Natural killer cell (primary cell): ENCODE measurements around the gene SPPL2C. TPM values are rescaled to one million over a fixed set of nuclear protein-coding genes. Genes with fewer than 3 reads are reported as not detected.

Experiments
- ATAC-seq, 3 donors: fragments of 150-1000 bp in 2 of 3; fragments of 200-7000 bp in 1 of 3; cut with Tn5 transposase; 1 replicate in 1 of 3; 2 replicates in 2 of 3; pipeline ENCODE4 v1.10.0; 2021; ENCODE audit warnings: mild to moderate bottlenecking in 2 of 3, moderate library complexity in 2 of 3
- DNase-seq, 2 donors: peaks; one replicate each; pipeline versions ENCODE4 v3.0.0 to v3.0.0-alpha.2; 2013 to 2021; ENCODE audit warnings: mixed read lengths in 1 of 2
- H3K27ac ChIP-seq: one replicate; pipeline ENCODE4 v1.5.1; 2013; ENCODE audit warnings: mild to moderate bottlenecking, low read length
- H3K27me3 ChIP-seq: one replicate; pipeline ENCODE4 v1.6.1; 2013; ENCODE audit warnings: low read length; ENCODE audit not compliant: control insufficient read depth, insufficient read depth
- H3K36me3 ChIP-seq: one replicate; pipeline ENCODE4 v1.6.1; 2013; ENCODE audit warnings: low read length; ENCODE audit not compliant: control insufficient read depth, insufficient read depth
- H3K4me1 ChIP-seq: one replicate; pipeline ENCODE4 v1.6.1; 2013; ENCODE audit warnings: low read length; ENCODE audit not compliant: control insufficient read depth, insufficient read depth
- H3K4me3 ChIP-seq: one replicate; pipeline ENCODE4 v1.5.1; 2013; ENCODE audit warnings: low read length
- H3K9me3 ChIP-seq: one replicate; pipeline ENCODE4 v1.6.1; 2013; ENCODE audit warnings: low read length; ENCODE audit not compliant: control insufficient read depth, insufficient read depth
- H3K27ac Mint-ChIP-seq, 2 donors: one replicate each; pipeline ENCODE4 v1.8.0; 2022; ENCODE audit warnings: mild to moderate bottlenecking in 2 of 2, mixed read lengths in 2 of 2, moderate library complexity in 1 of 2
- H3K27me3 Mint-ChIP-seq, 2 donors: one replicate each; pipeline ENCODE4 v1.8.0; 2022; ENCODE audit warnings: low read depth in 2 of 2, mixed read lengths in 2 of 2
- H3K36me3 Mint-ChIP-seq: one replicate; pipeline ENCODE4 v1.8.0; 2022; ENCODE audit warnings: mixed read lengths
- H3K4me1 Mint-ChIP-seq, 2 donors: one replicate each; pipeline ENCODE4 v1.8.0; 2022; ENCODE audit warnings: mixed read lengths in 2 of 2
- H3K4me3 Mint-ChIP-seq: one replicate; pipeline ENCODE4 v1.8.0; 2022; ENCODE audit warnings: mild to moderate bottlenecking, moderate library complexity, mixed read lengths
- H3K9me3 Mint-ChIP-seq, 2 donors: one replicate each; pipeline ENCODE4 v1.8.0; 2022; ENCODE audit warnings: mixed read lengths in 2 of 2
- CTCF ChIP-seq: fragments of 200-600 bp; IDR thresholded peaks from one replicate; pipeline ENCODE4 v1.8.0; 2022; ENCODE audit warnings: antibody characterized with exemption
- WGBS: methylation state at CpG from one replicate; pipeline ENCODE4 v1.1.7; 2013; ENCODE audit warnings: missing lambda C conversion rate; ENCODE audit not compliant: insufficient coverage; 5-methylcytosine and 5-hydroxymethylcytosine counted together
- intact Hi-C: fragments of 100-400 bp; cut with micrococcal nuclease; formaldehyde crosslinking; loops from one replicate; pipeline ENCODE4 v1.14.2; 2022
- total RNA-seq, 4 donors: library from RNA; stranded (reverse); fragments of 120-200 nt in 1 of 4; gene quantifications; one replicate each; pipeline versions ENCODE4 v1.2.3 to v1.2.4, GENCODE V29; 2013 to 2022

SPPL2C gene
- total RNA-seq, 3 donors from 2014 or later (not counting 1 experiment from before 2014, with no cell fraction given): not detected

DNA sequence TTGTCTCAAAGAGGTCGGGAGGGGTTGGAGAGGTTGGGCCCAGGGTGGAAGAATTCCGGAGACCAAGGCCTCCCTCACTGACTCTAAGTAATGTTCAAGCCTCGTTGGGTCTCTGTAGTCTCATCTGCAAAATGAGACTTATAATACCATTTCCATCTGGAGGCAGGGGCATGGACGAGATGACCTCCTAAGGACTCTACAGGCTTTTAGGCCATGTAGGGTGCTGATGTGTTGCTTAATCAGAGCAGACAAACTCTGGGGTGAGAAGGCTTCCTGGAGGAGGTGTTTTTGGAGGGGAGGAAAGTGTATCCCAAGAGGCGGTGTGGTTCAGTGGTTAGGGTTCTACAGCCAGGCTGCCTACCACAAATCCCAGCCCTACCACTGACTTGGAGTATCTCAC, 3.1 kb downstream of the SPPL2C start:
- no peaks in the 10 kb centered on the region for H3K27me3 ChIP-seq
- Mint-ChIP-seq H3K4me1 (peaks cover 0 to 4% of the 10 kb centered on the region in 2 donors), H3K27me3 (peaks cover 0 to 6% of the 10 kb centered on the region in 2 donors), H3K27ac (no peak overlapping the region), H3K4me3 (no peak overlapping the region), H3K9me3 (no peaks in the 10 kb centered on the region), H3K36me3 (no peaks in the 10 kb centered on the region)
- 78% methylated on average over 4 of the region's 5 CpGs for WGBS
- TF ChIP-seq CTCF: no peak
- H3K9me3 ChIP-seq: no peaks in the 10 kb centered on the region
- ATAC-seq (no peak), DNase-seq (no peak)
- H3K4me3 ChIP-seq: no peak overlapping the region
- intact Hi-C loops: no loop called here
- no peak overlapping the region for H3K27ac ChIP-seq
- no peaks in the 10 kb centered on the region for H3K36me3 ChIP-seq
- H3K4me1 ChIP-seq: no peaks in the 10 kb centered on the region

- ATAC-seq: no peak
- H3K4me3 ChIP-seq: no peak overlapping the region
Measured at GRCh38 chr17:45848405-45848804, 3.7 kb downstream of the SPPL2C start.

GRCh38 chr17:45848868-45849535, 4.3 kb downstream of the SPPL2C start:
- Histone ChIP-seq H3K27ac (no peak overlapping the region), H3K4me3 (no peak overlapping the region), H3K27me3 (no peaks in the 10 kb centered on the region), H3K9me3 (no peaks in the 10 kb centered on the region), H3K4me1 (no peaks in the 10 kb centered on the region), H3K36me3 (no peaks in the 10 kb centered on the region)
- TF ChIP-seq CTCF: no peak
- no peak for DNase-seq
- Mint-ChIP-seq H3K4me1 (peaks cover 0 to 6% of the 10 kb centered on the region in 2 donors), H3K27ac (no peak overlapping the region), H3K36me3 (no peaks in the 10 kb centered on the region), H3K27me3 (peaks cover 1 to 7% of the 10 kb centered on the region in 2 donors), H3K9me3 (no peaks in the 10 kb centered on the region), H3K4me3 (no peak overlapping the region)
- no peak for ATAC-seq
- intact Hi-C loops: no loop called here
- 87% methylated on average over 15 of the region's 15 CpGs for WGBS

More at GRCh38 chr17:45848405-45848804, 3.7 kb downstream of the SPPL2C start:
- no peaks in the 10 kb centered on the region for H3K36me3 ChIP-seq
- no peak for DNase-seq
- Mint-ChIP-seq H3K36me3 (no peaks in the 10 kb centered on the region), H3K27me3 (peaks cover 0 to 7% of the 10 kb centered on the region in 2 donors), H3K4me3 (no peak overlapping the region), H3K4me1 (peaks cover 0 to 6% of the 10 kb centered on the region in 2 donors), H3K27ac (no peak overlapping the region), H3K9me3 (no peaks in the 10 kb centered on the region)
- H3K4me1 ChIP-seq: no peaks in the 10 kb centered on the region
- H3K27ac ChIP-seq: no peak overlapping the region
- no peaks in the 10 kb centered on the region for H3K9me3 ChIP-seq
- 90% methylated on average over 9 of the region's 9 CpGs for WGBS
- H3K27me3 ChIP-seq: no peaks in the 10 kb centered on the region
- no peak for TF ChIP-seq CTCF
- intact Hi-C loops: no loop called here

GRCh38 chr17:45849536-45849990, 4.9 kb downstream of the SPPL2C start:
- 87% methylated on average over 7 of the region's 7 CpGs for WGBS
- DNase-seq (no peak), ATAC-seq (no peak)
- Histone ChIP-seq H3K9me3 (no peaks in the 10 kb centered on the region), H3K27me3 (no peaks in the 10 kb centered on the region), H3K27ac (no peak overlapping the region), H3K4me1 (no peaks in the 10 kb centered on the region), H3K36me3 (no peaks in the 10 kb centered on the region), H3K4me3 (no peak overlapping the region)
- no peaks in the 10 kb centered on the region for H3K9me3 Mint-ChIP-seq
- H3K36me3 Mint-ChIP-seq: no peaks in the 10 kb centered on the region
- no peak for TF ChIP-seq CTCF
- no peak overlapping the region for H3K27ac Mint-ChIP-seq
- intact Hi-C loops: no loop called here
- peaks cover 7 to 11% of the 10 kb centered on the region in 2 donors for H3K27me3 Mint-ChIP-seq
- peaks cover 0 to 6% of the 10 kb centered on the region in 2 donors for H3K4me1 Mint-ChIP-seq
- no peak overlapping the region for H3K4me3 Mint-ChIP-seq
